Colonic mucosa (tissue), 4 donors: ENCODE results near the gene GAK. TPM values are rescaled to one million over a fixed set of nuclear protein-coding genes. Genes with fewer than 3 reads are reported as not detected.
A peak's percentile ranks its signal among the peaks of the same experiment; 100 is the strongest.

Source experiments
- DNase-seq: peaks from one replicate; pipeline ENCODE4 v3.0.0-alpha.2; 2020
- H3K27ac ChIP-seq: fragments of 200-600 bp; one replicate; pipeline ENCODE4 v1.8.0; 2021
- H3K27me3 ChIP-seq: fragments of 200-600 bp; one replicate; pipeline ENCODE4 v1.8.0; 2021
- H3K36me3 ChIP-seq: fragments of 200-600 bp; one replicate; pipeline ENCODE4 v1.8.0; 2021
- H3K4me1 ChIP-seq: fragments of 200-600 bp; one replicate; pipeline ENCODE4 v1.8.0; 2021; ENCODE audit warnings: mild to moderate bottlenecking
- H3K4me3 ChIP-seq: fragments of 200-600 bp; one replicate; pipeline ENCODE4 v1.8.0; 2021
- H3K9ac ChIP-seq, 2 donors: one replicate each; pipeline ENCODE4 v1.7.0; 2013; ENCODE audit warnings: control low read depth in 2 of 2, low read depth in 2 of 2, low read length in 2 of 2
- H3K9me3 ChIP-seq: fragments of 200-600 bp; one replicate; pipeline ENCODE4 v1.8.0; 2021
- intact Hi-C: fragments of 100-400 bp; cut with DNase I; formaldehyde crosslinking; loops from one replicate; pipeline ENCODE4 v1.14.1; 2022
- total RNA-seq, 2 donors: library from RNA; stranded (reverse); fragmentation: NEBNext Ultra II Directional in 1 of 2; extraction: Animal tissue kit (Norgen Biotek cat#: 25700) in 1 of 2; gene quantifications; one replicate each; pipeline ENCODE4 v1.2.1, GENCODE V29; 2021
- TF ChIP-seq, protein P1 (sequence below): fragments of 200-600 bp; IDR thresholded peaks from one replicate; pipeline ENCODE4 v1.8.0; 2022; ENCODE audit warnings: antibody characterized with exemption, mild to moderate bottlenecking
- donor health status: healthy.
- donor health status: DM: no; HTN: no; CAD: no.
- donor health status: DM: no; HTN: no; CAD: no.

Gene GAK
- total RNA-seq, 2 donors from 2014 or later = 198 to 266 TPM

DNA sequence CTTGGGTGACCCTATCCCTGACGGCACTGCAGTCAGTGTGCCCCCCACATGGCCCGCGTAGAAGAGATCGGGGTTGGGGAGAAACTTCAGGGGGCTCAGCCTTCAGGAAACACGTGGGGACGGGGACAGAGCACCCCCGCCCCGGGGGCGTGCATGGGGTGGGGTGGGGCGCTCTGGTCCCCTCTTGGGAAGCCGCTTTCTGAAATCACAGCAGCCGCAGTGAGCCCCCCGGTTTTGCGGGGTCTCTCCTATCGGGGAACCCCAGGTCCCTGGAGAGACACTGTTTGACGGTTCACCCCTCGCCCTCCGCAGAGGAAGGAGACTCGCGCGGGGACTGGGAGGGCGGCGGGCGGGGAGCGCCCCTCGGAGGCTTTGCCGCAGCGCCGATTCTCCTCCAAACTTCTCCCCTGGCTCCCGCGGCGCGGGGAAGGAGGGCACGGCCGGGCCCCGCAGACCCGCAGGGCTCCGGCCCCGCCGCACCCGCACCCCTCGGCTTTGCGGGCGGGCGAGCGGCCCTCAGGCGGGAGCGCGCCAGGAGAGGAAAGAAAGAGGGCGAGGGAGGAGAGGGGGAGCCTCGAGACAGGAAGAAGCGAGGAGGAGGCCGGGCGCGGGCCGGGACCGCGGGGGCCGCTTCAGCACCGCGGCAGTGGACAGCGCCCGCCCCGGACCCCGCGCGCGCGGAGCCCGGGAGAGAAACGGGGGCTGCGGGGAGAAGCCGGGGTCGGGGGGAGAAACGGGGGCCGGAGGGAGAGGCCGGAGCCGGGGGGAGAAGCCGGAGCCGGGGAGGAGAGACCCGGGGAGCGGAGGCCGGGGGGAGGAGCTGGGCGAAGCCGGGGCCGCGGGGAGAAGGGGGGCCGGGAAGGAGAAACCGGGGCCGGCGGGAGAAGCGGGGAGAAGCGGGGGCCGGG is 106.8 kb downstream of the GAK start:
- Histone ChIP-seq H3K27ac (no peak overlapping the region), H3K4me1 (peaks cover 4% of the 10 kb centered on the region), H3K36me3 (no peaks in the 10 kb centered on the region), H3K27me3 (peaks cover 37% of the 10 kb centered on the region), H3K9ac (no peak overlapping the region), H3K4me3 (peak overlapping the region; percentile 27), H3K9me3 (no peaks in the 10 kb centered on the region)
- TF ChIP-seq, protein P1, sequence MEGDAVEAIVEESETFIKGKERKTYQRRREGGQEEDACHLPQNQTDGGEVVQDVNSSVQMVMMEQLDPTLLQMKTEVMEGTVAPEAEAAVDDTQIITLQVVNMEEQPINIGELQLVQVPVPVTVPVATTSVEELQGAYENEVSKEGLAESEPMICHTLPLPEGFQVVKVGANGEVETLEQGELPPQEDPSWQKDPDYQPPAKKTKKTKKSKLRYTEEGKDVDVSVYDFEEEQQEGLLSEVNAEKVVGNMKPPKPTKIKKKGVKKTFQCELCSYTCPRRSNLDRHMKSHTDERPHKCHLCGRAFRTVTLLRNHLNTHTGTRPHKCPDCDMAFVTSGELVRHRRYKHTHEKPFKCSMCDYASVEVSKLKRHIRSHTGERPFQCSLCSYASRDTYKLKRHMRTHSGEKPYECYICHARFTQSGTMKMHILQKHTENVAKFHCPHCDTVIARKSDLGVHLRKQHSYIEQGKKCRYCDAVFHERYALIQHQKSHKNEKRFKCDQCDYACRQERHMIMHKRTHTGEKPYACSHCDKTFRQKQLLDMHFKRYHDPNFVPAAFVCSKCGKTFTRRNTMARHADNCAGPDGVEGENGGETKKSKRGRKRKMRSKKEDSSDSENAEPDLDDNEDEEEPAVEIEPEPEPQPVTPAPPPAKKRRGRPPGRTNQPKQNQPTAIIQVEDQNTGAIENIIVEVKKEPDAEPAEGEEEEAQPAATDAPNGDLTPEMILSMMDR = no peak
- intact Hi-C loops = no loop called here
- no peak for DNase-seq

DNA sequence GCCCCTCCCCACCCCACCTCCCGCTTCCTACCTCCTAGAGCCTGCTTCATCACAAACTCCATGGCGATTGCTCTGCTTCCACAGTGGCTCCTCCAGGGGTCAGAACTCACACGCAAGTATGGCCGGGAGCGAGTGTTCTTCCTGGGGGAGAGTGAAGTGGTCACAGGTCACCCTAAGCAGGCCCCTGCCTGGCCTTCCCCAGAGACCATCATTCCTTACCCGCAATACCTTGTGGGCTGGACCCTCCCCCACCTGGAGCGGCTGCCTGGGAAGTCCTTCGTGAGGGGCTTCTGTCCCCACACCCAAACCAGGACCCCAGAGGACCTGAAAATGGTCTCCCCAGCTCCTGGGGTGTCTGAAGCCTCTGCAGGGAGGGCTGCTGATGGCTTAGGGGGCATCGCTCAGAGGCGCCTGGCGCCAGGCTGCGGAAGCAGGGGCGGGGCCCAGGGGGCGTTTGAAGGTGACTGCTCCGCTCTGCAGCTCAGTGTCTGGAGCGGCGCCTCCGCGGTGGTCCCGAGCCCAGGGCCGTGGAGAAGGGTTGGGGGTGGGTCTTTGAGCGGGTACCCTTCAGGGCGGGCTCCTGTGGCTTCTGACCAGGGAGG is 107.6 kb downstream of the GAK start:
- Histone ChIP-seq H3K4me1 (peaks cover 4% of the 10 kb centered on the region), H3K27ac (no peak overlapping the region), H3K27me3 (peaks cover 37% of the 10 kb centered on the region), H3K4me3 (no peak overlapping the region), H3K36me3 (no peaks in the 10 kb centered on the region), H3K9ac (no peak overlapping the region), H3K9me3 (no peaks in the 10 kb centered on the region)
- TF ChIP-seq, protein P1 = no peak
- intact Hi-C loops = no loop called here
- DNase-seq = no peak

- no peak overlapping the region for H3K4me3 ChIP-seq
- H3K9me3 ChIP-seq = no peaks in the 10 kb centered on the region
- DNase-seq = no peak
- H3K36me3 ChIP-seq = no peaks in the 10 kb centered on the region
- peaks cover 4% of the 10 kb centered on the region for H3K4me1 ChIP-seq
- no peak overlapping the region for H3K9ac ChIP-seq
- TF ChIP-seq, protein P1 = no peak
- H3K27me3 ChIP-seq = peaks cover 37% of the 10 kb centered on the region
- intact Hi-C loops = no loop called here
- no peak overlapping the region for H3K27ac ChIP-seq
Observed at GRCh38 chr4:823761-824460, 108.2 kb downstream of the GAK start.

DNA sequence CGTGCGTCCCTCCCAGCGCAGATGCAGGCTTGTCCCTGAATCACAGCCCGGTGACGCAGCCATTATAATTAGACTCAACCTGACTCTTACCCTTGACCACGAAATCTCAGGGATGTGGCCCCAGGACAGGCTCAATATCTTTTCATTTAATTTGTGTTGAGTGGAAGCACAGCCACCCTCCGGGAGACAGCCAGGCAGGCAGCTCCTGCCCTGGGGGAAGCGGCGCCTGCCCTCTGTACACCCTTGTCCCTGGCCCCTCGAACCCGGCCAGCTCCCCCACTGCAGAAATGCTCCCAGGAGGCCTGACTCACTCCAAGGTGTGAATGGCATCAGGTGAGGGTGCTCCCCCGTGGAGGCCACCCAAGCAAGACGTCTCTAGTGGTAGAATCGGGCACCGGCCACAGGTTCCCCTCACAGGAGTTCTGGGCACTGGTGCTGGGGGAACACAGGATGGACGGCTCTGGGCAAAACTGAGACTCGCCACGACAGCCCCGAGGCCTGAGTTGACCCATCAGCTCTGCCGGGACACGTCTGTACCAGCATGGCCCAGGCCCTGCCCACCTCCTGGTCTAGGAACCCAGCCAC is 108.8 kb downstream of the GAK start:
- Histone ChIP-seq H3K27ac (no peak overlapping the region), H3K9me3 (no peaks in the 10 kb centered on the region), H3K4me3 (no peak overlapping the region), H3K9ac (no peak overlapping the region), H3K36me3 (no peaks in the 10 kb centered on the region), H3K27me3 (peaks cover 34% of the 10 kb centered on the region), H3K4me1 (peaks cover 4% of the 10 kb centered on the region)
- intact Hi-C loops = no loop called here
- DNase-seq = no peak
- TF ChIP-seq, protein P1 = no peak
